Kasumi-1 (cell line): ENCODE data around the gene GORASP1.

Source experiments
- DNase-seq, 2 experiments: peaks; one replicate each; lab custom pipeline; 2025; lab: John Stamatoyannopoulos, UW

The GORASP1 gene

DNA sequence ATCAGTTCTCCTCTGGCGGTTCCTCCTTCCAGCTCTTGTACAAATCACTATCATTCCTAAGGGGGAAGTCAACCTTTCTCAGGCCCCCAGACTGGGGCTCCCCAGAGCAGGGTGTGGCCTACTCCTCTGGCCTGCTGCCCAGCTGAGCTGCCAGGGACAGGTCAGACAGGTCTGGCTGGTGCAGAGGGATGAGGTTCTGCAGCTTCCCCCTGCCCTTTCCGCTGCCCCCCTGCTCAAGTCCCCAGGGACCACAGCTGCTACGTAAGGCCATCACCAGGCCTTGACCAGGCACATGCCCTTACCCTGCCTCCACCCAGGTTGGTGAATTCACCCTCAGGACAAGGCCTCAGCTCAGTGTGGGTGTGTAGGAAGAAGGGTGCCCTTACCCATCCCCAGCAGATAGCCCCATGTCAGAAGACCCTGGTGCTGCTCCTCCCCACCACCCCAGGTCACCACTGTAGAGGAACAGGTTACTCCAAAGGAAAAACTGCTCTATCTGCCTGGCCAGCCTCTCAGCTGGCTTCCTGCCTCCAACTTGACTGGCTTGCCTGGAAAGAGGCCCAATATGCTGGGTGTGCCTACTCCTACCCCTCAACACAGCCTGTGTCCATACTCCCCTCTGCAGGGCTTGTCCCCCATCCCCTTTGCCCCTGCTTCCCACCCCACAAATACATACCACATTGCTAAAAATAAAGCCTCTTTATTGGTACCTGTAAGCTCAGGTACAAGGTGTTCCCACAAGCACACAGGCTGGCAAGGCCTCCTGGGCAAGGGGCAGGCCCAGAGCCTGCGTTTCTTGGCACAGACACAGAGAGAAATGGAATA lies 34.0 kb upstream of the GORASP1 start:
- no peak for DNase-seq

DNA sequence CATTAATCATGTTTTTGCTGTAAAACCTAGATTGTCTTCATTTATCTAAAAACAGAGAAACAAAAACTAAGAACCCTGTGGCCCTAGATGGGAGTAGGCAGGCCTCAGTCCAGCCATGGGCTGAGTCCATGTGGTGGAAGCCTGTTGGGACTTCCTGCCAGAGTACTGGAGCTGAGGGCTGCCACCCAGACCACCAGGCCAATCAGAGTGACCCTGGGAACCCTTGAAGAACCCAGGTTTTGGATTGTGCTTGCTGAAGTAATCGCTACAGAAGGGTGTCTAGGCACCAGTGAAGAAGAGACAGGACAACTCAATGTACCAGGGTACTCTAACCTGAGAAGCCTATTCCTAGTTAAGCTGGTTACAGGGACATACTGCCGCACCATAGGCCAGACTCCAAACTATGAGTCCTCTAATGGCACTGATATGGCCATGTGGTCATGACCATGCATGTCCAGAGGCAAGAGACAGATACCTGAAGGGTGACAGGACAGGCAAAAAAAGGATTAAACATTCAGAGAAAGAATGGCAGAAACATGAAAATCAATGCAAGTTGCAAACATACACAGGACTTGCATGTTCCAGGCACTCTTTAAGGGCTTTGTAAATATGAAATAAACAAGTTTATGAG lies 33.0 kb upstream of the GORASP1 start:
- no peak for DNase-seq

DNA sequence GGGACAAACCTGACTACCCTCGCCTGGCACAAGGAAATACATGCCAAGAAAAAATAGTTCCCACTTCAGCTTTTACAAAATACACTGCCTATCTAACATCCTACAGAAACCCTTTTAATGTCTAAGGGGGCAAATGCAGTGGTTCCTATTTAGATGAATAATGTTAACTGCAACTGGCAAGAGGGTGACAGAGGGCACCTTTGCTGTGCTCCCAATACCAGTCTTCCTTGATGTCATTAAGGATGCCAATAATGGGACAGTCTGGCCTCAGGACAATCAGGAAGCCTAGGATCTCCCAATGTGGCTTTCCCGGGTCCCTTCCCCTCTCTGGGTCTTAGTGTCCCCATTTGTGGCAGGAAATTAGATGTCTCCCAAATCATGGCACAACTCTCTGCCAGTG lies 32.0 kb upstream of the GORASP1 start:
- DNase-seq = no peak

DNA sequence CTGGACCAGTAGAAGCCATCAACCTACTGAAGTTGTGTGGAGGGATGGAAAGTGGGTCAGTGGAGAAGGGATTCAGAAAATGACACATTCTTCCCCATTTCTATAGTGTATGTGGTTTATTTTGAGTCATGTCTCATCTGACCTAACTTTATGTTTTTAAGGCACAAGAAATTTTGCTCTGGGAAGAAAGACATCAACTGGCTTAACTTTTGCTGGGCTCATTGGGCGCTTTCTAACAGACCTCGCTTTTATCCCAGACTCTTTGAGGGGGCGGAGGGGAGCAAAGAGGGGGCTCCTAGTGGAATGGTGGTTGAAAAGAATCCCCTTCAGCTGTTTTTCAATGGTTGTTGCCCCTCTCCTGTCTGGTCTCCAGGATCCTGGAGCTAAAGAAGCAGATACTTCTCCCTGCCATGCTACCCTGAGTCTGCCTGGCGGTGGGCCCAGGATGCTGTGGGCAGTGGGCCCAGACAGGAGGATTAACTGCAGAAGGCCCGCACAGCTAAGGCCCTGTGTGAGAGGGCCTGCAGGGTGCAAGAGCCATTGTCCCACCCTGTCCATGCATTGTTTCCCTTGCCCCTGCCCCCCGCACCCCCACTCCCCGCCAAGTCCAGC lies 31.5 kb upstream of the GORASP1 start:
- no peak for DNase-seq

DNA sequence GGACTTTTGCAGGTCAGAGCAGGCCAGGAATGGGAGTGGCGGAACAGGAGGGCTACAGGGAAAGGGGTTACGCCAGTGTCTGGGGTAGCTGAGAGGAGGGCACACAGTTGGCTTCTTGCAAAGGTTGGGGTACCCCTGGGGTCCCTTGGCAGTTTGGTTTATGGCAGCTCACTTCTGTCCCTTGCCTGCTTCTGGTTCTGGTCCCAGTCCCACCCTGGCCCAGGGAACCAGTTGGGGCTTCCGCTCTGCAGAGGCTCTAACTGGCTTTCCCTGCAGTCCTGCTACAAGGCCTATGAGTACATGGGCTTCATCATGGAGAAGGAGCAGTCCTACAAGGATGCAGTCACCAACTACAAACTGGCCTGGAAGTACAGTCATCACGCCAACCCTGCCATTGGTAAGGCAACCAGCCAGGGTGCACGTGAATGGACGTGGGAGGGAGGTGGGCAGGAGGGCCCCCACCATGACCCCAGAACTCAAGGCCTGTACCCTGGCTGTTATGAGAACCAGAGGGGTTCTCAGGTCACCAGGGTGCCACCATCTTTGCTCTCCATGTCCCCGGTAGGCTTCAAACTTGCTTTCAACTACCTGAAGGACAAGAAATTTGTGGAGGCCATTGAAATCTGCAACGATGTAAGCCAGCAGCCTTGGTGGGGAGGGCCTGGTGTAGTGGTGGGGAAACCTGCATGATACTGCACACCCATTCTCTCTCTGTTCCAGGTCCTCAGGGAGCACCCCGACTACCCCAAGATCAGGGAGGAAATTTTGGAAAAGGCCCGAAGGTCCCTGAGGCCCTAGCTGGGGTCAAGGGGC lies 30.8 kb upstream of the GORASP1 start:
- DNase-seq = no peak

DNA sequence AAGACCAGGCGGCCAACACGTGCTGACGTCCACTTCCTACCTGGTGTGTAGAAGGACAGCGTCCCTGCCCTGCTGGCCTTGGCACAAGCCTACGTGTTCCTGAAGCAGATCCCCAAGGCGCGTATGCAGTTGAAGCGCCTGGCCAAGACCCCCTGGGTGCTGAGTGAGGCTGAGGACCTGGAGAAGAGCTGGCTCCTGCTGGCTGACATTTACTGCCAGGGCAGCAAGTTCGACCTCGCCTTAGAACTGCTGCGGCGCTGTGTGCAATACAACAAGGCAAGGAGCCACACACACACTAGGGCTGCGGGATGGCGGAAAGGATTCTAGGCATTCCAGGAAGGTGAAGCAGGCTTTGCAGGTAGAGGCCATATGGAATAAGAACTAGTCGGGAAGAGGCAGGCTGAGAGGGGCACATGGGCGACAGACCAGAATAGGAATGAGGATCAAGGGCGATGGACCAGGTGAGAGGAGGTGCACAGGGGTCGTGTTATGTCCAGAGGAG lies 30.1 kb upstream of the GORASP1 start:
- DNase-seq = no peak

DNA sequence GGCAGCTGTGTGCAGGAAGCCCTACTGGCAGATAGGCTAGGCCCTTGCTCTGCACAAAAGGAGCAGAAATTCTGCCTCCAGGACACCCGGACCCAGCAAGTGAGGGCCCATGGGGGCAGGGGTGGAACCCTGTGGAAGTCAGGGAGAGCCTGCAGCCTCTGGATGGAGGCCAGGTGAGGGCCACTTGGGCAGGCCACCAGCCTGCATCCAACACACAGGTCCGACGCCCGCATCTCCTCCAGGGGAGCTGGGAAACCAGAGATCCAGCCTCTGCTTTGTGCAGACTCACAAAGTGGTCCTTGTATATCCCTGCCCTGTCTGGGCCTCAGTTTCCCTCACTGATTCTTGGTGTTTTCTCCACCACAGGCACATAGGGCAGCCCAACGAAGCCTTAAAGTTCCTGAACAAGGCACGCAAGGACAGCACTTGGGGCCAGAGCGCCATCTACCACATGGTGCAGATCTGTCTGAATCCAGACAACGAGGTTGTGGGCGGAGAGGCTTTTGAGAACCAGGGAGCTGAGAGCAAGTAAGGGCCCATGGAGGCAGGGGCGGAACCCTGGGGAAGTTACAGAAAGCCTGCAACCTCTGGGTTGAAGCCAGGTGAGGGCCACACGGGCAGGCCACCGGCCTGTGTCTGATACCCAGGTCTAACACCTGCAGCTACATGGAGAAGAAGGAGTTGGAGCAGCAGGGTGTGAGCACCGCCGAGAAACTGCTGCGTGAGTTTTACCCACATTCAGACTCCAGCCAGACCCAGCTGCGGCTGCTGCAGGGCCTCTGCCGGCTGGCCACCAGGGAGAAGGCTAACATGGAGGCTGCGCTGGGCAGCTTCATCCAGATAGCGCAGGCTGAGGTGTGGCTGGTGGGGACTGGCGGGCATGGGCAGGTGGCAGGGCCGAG lies 29.4 kb upstream of the GORASP1 start:
- DNase-seq = no peak

DNA sequence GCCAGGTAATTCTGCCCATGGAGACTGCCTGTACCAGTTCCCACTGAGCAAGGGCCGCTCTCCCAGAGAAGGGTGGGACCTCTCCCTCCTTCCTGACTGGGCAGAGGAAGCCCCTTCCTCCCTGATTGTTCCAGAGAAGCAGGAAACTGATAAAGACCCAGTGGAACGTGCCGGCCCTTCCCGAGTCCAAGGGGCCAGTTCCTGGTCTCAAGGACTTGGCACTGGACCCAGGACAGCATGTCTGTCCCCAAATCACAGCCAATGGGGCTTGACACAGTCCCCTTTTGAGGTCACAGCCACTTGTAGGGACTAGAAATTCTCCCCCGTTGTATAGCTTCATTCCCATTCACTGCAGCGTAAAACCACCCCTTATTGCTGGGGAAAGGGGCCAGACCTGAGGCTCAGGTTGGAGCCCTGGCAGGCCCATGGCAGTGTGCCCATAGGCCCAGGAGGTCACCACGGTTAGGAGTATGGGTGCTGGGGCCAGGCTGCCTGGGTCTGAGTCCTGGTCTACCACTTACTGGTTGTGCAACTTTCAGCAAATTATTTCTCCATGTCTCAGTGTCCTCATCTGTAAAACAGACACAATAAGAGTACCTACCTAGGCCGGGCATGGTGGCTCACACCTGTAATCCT lies 27.9 kb upstream of the GORASP1 start:
- no peak for DNase-seq

DNA sequence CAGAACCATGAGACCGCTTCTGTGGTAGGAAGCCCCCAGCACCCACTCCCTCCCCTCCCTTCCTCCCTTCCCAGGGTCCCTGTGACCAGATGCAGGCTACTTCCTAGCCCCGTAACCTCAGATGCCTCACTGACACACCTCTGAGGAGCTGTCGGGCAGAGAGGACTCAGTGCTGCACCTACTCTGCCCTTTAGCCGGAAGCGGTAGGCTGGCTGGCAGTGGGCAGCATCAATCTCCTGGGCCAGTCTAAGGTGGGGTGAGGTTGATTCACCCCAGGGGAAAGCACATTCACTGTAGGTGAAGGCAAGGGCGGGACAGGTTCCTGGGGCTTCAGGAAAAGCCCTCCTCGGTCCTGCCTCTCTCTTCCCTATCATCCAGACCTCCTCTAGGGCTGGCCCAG lies 26.9 kb upstream of the GORASP1 start:
- DNase-seq = no peak

DNA sequence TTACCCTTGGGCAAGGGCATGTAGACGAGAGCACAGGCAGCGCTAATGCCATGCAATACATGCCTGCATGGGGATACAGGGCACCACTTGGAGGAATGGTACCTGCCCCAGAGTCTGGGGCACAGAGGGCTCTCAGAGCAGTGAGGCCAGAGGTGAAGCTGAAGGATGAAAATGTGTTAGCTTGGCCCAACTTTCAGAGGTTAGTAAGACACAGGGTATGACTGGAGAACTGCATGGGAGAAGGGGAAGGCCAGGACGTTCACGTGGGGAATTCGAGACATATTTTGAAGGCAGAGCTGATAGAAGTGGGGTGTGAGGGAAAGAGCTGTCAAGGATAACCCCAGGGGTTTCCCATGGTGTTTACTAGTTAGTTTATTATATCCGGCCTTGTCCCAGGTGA lies 26.4 kb upstream of the GORASP1 start:
- DNase-seq = no peak

DNA sequence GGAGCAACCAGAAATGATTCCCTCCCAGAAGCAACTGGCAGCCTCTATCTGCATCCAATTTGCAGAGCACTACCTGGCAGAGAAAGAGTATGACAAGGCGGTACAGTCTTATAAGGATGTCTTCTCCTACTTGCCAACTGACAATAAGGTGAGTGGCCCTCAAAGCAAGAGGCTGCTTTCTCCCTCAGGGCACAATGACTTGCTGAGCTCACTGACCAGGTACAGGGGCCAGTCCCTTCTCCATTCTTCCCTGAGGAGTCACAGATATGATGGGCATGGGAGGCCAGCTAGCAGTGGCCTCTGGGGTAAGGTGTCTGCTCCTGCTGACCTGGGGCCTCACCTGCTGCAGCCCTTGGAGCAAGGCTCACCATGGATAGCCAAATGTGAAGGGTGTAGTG lies 25.7 kb upstream of the GORASP1 start:
- no peak for DNase-seq

DNA sequence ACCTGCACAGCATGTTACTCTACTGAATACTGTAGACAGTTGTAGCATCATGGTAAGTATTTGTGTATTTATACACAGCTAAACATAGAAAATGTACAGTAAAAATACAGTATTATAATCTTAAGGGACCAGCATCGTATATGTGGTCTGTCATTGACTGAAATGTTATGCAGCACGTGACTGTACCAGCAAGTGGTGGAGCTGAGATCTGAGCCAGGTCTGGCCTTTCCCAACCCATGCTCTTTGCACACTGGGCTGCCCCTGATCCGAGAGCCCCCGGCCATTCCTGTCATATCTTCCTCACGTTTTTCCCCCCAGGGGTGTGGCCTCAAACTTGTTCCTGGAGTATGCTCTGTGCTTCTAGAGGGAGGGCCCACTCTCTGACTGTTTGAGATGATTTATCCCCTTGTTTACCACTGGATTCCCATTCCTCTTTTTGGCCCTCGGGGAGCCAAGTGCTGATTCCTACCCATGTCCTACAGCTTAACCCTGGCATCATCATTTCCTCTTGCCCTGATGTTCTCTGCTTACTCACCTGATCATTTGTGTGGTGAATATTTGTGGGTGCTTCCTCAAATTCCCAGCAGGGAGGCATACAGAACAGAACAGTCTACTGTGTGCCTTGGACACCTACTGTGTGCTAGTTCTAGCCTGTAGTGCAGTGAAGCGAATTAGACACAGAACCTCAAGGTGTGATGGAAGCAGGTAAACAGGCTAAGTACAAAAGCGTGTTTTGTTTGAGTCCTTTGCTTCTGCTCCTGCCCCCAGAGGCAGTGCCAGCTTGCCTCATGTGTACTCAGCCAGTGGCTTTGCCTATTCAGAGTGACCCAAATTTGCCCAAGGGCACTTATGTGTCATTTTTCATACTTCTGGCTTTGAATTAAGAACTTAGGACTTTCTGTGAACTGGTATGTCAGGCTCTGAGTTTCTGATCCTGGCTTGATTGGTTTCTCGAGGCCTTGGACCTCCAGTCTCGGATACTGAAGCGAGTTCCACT lies 25.0 kb upstream of the GORASP1 start:
- no peak for DNase-seq

DNA sequence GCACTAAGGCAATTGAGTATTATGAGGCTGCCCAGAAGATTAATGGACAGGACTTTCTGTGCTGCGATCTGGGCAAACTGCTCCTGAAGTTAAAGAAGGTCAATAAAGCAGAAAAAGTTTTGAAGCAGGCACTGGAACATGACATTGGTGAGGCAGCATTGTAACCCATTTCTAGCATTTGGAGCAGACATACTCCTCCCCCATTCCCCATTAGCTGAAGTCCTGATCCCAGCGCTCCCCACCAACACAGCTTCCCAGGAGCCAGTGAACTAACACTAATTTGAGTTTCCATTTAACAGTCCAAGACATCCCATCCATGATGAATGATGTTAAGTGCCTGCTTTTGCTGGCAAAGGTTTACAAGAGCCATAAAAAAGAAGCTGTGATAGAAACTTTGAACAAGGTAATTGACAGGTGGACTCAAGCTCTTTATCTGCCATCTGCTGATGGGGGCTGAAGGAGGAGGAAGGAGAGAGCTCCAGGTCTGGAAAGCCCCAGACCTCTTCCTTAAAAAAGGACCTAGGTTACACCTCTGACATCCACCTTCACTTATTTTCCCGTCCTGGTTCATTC lies 23.4 kb upstream of the GORASP1 start:
- no peak for DNase-seq

DNA sequence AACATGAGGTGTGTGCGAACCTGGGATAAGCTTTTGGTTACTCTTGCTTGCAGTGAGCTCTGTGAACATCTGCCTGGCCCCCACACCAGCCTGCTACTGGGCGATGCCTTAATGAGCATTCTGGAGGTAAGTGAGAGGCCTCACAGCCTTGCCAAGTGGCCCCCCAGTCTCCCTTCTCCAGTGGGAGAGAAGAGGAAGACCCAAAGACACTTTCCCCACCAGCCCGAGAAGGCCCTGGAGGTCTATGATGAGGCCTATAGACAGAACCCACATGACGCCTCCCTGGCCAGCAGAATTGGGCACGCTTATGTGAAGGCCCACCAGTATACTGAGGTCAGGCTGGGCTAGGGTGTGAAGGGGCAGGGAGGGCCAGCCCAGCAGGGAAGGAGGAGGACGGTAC lies 22.6 kb upstream of the GORASP1 start:
- no peak for DNase-seq

DNA sequence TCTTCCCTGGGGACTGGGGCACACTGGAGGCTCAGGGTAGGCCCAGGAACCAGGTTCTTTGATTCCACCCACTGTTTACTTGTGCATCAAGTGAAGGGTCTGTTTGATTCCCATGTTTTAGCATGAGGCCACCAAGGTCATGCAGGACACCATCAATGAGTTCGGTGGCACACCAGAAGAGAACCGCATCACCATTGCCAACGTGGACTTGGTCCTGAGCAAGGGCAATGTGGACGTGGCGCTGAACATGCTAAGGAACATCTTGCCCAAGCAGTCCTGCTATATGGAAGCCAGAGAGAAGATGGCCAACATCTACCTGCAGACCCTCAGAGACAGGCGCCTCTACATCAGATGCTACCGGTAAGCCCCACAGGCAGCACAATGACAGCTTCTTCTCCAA lies 21.5 kb upstream of the GORASP1 start:
- no peak for DNase-seq

DNA sequence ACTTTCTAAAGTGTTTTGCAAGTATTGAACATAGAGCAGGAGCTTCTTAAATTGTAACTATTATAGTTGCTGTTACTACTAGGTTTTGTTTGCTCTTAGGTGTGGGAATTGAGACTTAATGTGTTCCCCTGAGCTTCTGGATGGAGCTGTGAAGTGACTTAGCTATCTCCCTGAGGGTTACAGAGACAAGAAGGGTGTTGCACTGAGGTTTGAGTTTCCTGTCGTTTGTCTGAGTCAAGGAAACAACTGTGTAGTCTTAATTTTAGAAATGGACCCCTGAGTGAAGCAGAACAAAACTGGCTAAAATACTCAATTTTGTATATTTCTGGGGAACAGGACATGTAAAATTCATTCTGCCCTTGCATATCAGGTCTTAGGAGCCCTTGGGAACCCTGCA lies 20.5 kb upstream of the GORASP1 start:
- DNase-seq = peak; percentile 7 to 16

DNA sequence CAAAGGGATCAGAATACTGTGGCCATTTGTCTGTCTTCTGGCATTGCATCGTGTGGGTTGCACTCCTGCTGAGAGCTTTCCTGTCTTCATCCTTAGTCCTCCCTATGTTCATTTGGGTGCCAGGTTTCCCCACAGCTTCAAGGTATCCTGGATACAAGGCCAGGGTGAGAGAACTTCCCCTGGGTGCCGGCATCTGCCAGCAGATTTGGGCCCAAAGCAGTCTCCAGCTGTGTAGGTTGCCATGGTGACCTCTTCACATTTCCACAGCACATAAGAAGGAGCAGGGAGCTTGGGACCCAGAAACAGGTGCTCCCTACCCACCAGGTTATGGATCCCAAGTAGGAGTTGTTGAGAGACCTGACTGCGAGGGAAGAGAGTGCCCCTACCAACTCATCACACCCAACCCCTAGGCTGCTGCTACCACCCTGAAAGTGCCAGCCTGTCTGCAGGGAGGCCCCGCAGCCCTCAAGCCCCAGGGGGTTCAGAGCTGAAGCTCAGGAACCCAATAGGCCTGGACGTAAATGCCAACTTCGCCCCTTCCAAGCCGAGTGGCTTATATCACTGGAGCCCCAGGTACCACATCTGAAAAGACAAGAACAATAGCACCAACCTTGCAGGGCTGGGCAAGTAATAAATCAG lies 20.0 kb upstream of the GORASP1 start:
- no peak for DNase-seq

DNA sequence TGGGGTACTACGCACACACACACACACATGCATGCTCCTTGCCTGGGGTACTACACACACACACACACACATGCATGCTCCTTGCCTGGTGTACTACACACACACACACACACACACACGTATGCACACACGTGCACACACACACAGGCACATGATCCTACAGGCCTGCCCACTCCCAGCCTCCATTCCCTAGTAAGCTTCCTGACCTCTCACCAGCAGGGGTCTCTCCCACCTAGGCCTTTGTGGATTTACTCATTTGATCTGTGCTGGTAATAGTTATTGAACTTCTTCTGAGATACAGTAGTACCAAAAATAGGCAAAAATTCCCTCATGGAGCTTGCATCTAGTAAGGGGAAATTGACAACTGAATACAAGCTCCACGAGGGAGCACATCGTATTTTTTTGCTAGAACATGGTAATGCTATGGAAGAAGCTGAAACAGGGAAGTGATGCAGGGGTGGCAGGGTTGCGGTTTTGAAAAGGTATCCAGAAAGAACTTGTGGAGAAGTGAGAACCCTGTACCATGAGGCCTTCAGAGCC lies 19.2 kb upstream of the GORASP1 start:
- peak; percentile 68 to 70 for DNase-seq
